HepG2 (cell line): ENCODE results near the gene WRAP73. TPM values are rescaled to one million over a fixed set of nuclear protein-coding genes. Genes with fewer than 3 reads are reported as not detected.

Source experiments
- ATAC-seq: fragments of 200-7000 bp; cut with Tn5 transposase; 3 replicates; pipeline ENCODE4 v1.9.1; 2020; ENCODE audit warnings: mild to moderate bottlenecking, moderate library complexity
- BruUV-seq: library from RNA; stranded (reverse); fragments of 400-500 nt; replicated peaks from 2 replicates; lab custom pipeline; 2021; lab: Mats Ljungman, UMichigan
- CTCF ChIA-PET: fragments of 300-600 bp; formaldehyde crosslinking; extraction: SDS; loops from one replicate; lab custom pipeline; 2021; ENCODE audit warnings: low total read pairs, inconsistent platforms, low intra/inter-chr PET ratio; lab: Yijun Ruan, JAX
- POLR2A ChIA-PET: fragments of 350-600 bp; sonication (Branson Sonifier 250); formaldehyde crosslinking; loops from one replicate; lab custom pipeline; 2020; ENCODE audit warnings: antibody characterized with exemption, inconsistent platforms; lab: Yijun Ruan, JAX
- DNase-seq: peaks from one replicate; pipeline ENCODE4 v3.0.0-alpha.2; 2015; ENCODE audit warnings: low spot score
- FAIRE-seq: peaks from 3 replicates; lab custom pipeline; 2011; peaks lifted over from hg19 to GRCh38; lab: Jason Lieb, UNC
- H2AFZ ChIP-seq: one replicate; pipeline ENCODE4 v1.6.1; 2011; ENCODE audit warnings: low read length, inconsistent platforms
- H3K27ac ChIP-seq: fragments of 300-600 bp; 3 replicates; pipeline ENCODE4 v1.8.0; 2011; ENCODE audit warnings: mixed run types, mild to moderate bottlenecking, mixed read lengths, low read length, inconsistent platforms; ENCODE audit not compliant: insufficient read depth; ENCODE audit errors: extremely low read length
- H3K27me3 ChIP-seq, 2 experiments: fragments of 200-600 bp in 1 of 2; 2 replicates in 1 of 2; 3 replicates in 1 of 2; pipeline versions ENCODE4 v1.6.0 to v1.8.0; 2011; ENCODE audit warnings: low read length in 2 of 2, mild to moderate bottlenecking in 2 of 2, moderate library complexity in 2 of 2, inconsistent platforms in 1 of 2; ENCODE audit not compliant: insufficient read depth in 2 of 2, control insufficient read depth in 1 of 2
- H3K36me3 ChIP-seq, 2 experiments: fragments of 200-600 bp in 1 of 2; replicated peaks in 1 of 2; 2 replicates in 1 of 2; 3 replicates in 1 of 2; pipeline versions ENCODE4 v1.5.1 to v1.8.0; 2011; ENCODE audit warnings: low read length in 2 of 2, inconsistent platforms in 1 of 2; ENCODE audit not compliant: insufficient read depth in 2 of 2, control insufficient read depth in 1 of 2
- H3K4me1 ChIP-seq: 2 replicates; pipeline ENCODE4 v1.5.1; 2012; ENCODE audit warnings: low read length, inconsistent platforms; ENCODE audit not compliant: insufficient read depth
- H3K4me2 ChIP-seq: 2 replicates; pipeline ENCODE4 v1.6.0; 2011; ENCODE audit warnings: low read depth, low read length, inconsistent platforms
- H3K4me3 ChIP-seq, 3 experiments: fragments of 200-600 bp in 1 of 3; sonication (generic), shearing (Covaris generic) in 1 of 3; replicated peaks in 1 of 3; 2 replicates each; pipeline ENCODE4 v1.5.1; 2011 to 2016; ENCODE audit warnings: low read length in 3 of 3, inconsistent platforms in 2 of 3, low read depth in 2 of 3, mild to moderate bottlenecking in 2 of 3, control low read depth in 1 of 3, mixed read lengths in 1 of 3; ENCODE audit not compliant: insufficient read depth in 1 of 3
- H3K79me2 ChIP-seq: one replicate; pipeline ENCODE4 v1.6.1; 2011; ENCODE audit warnings: low read length, inconsistent platforms; ENCODE audit not compliant: insufficient read depth
- H3K9ac ChIP-seq: 2 replicates; pipeline ENCODE4 v1.6.0; 2011; ENCODE audit warnings: mild to moderate bottlenecking, low read depth, low read length, inconsistent platforms; ENCODE audit not compliant: insufficient read depth
- H3K9me3 ChIP-seq: 2 replicates; pipeline ENCODE4 v1.5.1; 2012; ENCODE audit warnings: mild to moderate bottlenecking, low read length
- H4K20me1 ChIP-seq: 2 replicates; pipeline ENCODE4 v1.6.0; 2011; ENCODE audit warnings: inconsistent platforms, mild to moderate bottlenecking, low read length, moderate library complexity; ENCODE audit not compliant: insufficient read depth
- ELF1 ChIP-seq: sonication (generic); formaldehyde crosslinking; IDR thresholded peaks from 2 replicates; pipeline ENCODE4 v1.4.0; 2020; ENCODE audit warnings: missing genetic modification reagents
- ESRRA ChIP-seq: sonication (generic); formaldehyde crosslinking; IDR thresholded peaks from 2 replicates; pipeline ENCODE4 v1.5.1; 2020; ENCODE audit warnings: mild to moderate bottlenecking, low read depth, missing genetic modification reagents
- FLYWCH1 ChIP-seq: sonication (generic); formaldehyde crosslinking; IDR thresholded peaks from 2 replicates; pipeline ENCODE4 v1.8.1; 2023; ENCODE audit warnings: mild to moderate bottlenecking, missing genetic modification reagents
- GFI1 ChIP-seq: sonication (generic); formaldehyde crosslinking; IDR thresholded peaks from 2 replicates; pipeline ENCODE4 v1.5.0; 2020; ENCODE audit warnings: missing genetic modification reagents, mild to moderate bottlenecking, borderline replicate concordance
- ISX ChIP-seq: sonication (generic); formaldehyde crosslinking; conservative IDR thresholded peaks from 2 replicates; pipeline ENCODE4 v1.5.0; 2020; ENCODE audit warnings: missing genetic modification reagents
- MED13 ChIP-seq: sonication (generic); formaldehyde crosslinking; IDR thresholded peaks from 2 replicates; pipeline ENCODE4 v1.5.0; 2020; ENCODE audit warnings: missing genetic modification reagents
- NR2F6 ChIP-seq, 2 experiments: IDR thresholded peaks; 2 replicates each; pipeline ENCODE4 v1.6.1; 2016; ENCODE audit warnings: antibody characterized with exemption in 1 of 2, mild to moderate bottlenecking in 1 of 2
- ZNF234 ChIP-seq: sonication (generic); formaldehyde crosslinking; conservative IDR thresholded peaks from 2 replicates; pipeline ENCODE4 v1.5.1; 2020; ENCODE audit warnings: mild to moderate bottlenecking, missing genetic modification reagents
- ZNF503 ChIP-seq: sonication (generic); formaldehyde crosslinking; IDR thresholded peaks from 2 replicates; pipeline ENCODE4 v1.4.0; 2020; ENCODE audit warnings: missing genetic modification reagents
- ZNF510 ChIP-seq: sonication (generic); formaldehyde crosslinking; IDR thresholded peaks from 2 replicates; pipeline ENCODE4 v1.4.0; 2020; ENCODE audit warnings: low read depth, mild to moderate bottlenecking, missing genetic modification reagents
- ZNF530 ChIP-seq: sonication (generic); formaldehyde crosslinking; IDR thresholded peaks from 2 replicates; pipeline ENCODE4 v1.5.0; 2020; ENCODE audit warnings: low read depth, mild to moderate bottlenecking, missing genetic modification reagents
- ZSCAN30 ChIP-seq: sonication (generic); formaldehyde crosslinking; IDR thresholded peaks from 2 replicates; pipeline ENCODE4 v1.5.0; 2020; ENCODE audit warnings: mild to moderate bottlenecking, missing genetic modification reagents
- WGBS: methylation state at CpG from one replicate; pipeline ENCODE4 v1.1.6; 2017; ENCODE audit warnings: low lambda C conversion rate; 5-methylcytosine and 5-hydroxymethylcytosine counted together
- in situ Hi-C: cut with HindIII; loops from 2 replicates; pipeline ENCODE4 v1.10.0; 2017; ENCODE audit warnings: low pct_unique_long_range_greater_than_20kb; ENCODE audit not compliant: extremely low pct_ligation_motif_present
- intact Hi-C: fragments of 100-400 bp; cut with micrococcal nuclease; formaldehyde crosslinking; loops from one replicate; pipeline ENCODE4 v1.10.0; 2022; ENCODE audit not compliant: unreplicated experiment
- polyA plus RNA-seq, 8 experiments: library from polyadenylated mRNA; depleted of rRNA in 3 of 8; stranded (reverse) in 7 of 8; unstranded in 1 of 8; fragments of >200 nt; fragmentation: Illumina TruSeq in 4 of 8; extraction: Trizol in 4 of 8; gene quantifications; 2 replicates each; pipeline versions ENCODE4 v1.2.1 to v1.2.3, GENCODE V29; 2011 to 2016; ENCODE audit warnings: low read depth in 4 of 8, missing spikeins in 1 of 8, mixed read lengths in 1 of 8; ENCODE audit not compliant: insufficient read depth in 1 of 8
- total RNA-seq, 5 experiments: library from RNA; depleted of rRNA; stranded (reverse); fragments of >200 nt; fragmentation: Illumina TruSeq; extraction: Trizol; gene quantifications; 2 replicates each; pipeline ENCODE4 v1.2.3, GENCODE V29; 2016; ENCODE audit warnings: low read depth in 1 of 5
- TF ChIP-seq, protein P1 (sequence below): sonication (generic); formaldehyde crosslinking; IDR thresholded peaks from 2 replicates; pipeline ENCODE4 v1.4.0; 2020; ENCODE audit warnings: mild to moderate bottlenecking, missing genetic modification reagents
- TF ChIP-seq, protein P2 (sequence below): sonication (generic); formaldehyde crosslinking; IDR thresholded peaks from 2 replicates; pipeline ENCODE4 v1.5.0; 2020; ENCODE audit warnings: mild to moderate bottlenecking, missing genetic modification reagents, borderline replicate concordance

The WRAP73 gene
- total and polyA plus RNA-seq, 2 of the 13 experiments (the other 11 are each of a cell fraction or from before 2014, with no cell fraction given) = 18.1 to 40.4 TPM

DNA sequence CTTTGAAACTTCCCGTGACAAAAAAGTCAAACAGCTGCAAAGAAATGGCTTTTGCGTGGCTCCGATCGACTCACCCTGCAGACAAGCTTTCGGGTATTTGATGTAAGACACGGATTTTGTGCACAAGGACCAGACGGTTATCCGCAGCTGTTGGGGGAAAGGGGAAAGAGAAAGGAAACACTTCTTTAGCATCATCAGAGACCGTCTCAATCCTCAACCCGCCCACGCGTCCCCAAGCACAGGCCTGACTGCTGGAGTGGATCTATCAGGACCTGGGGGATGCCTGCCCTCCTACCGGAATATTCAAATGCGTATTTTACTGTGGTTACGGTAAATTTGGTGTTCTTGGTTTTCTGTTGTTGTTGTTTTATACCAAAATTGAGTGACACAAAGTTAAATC is 11.2 kb downstream of the WRAP73 start:
- intact Hi-C loops (no loop called here), in situ Hi-C loops (no loop called here)
- no peaks in the 10 kb centered on the region for H3K4me1 ChIP-seq
- FAIRE-seq = no peak
- H3K36me3 ChIP-seq = peaks cover 13 to 51% of the 10 kb centered on the region in 2 experiments; a peak in 4 of 5 replicates
- ChIA-PET CTCF (no interaction called here), POLR2A (no interaction called here)
- H3K27ac ChIP-seq = no peak overlapping the region
- no peak overlapping the region for H3K4me3 ChIP-seq
- H3K9ac ChIP-seq = no peak overlapping the region
- TF ChIP-seq MED13 (no peak), ZNF503 (no peak), ESRRA (CRISPR knock-in tag) (no peak), GFI1 (CRISPR knock-in tag) (no peak), NR2F6 (IDR thresholded peaks at IDR 0.05) (no peak), NR2F6 (CRISPR knock-in tag; IDR thresholded peaks at IDR 0.05) (no peak), ISX (CRISPR knock-in tag) (no peak), ZNF510 (CRISPR knock-in tag) (no peak), ZNF530 (CRISPR knock-in tag) (no peak), ZNF234 (CRISPR knock-in tag) (no peak), ZSCAN30 (CRISPR knock-in tag) (no peak), FLYWCH1 (CRISPR knock-in tag) (no peak), ELF1 (no peak)
- TF ChIP-seq, protein P1, sequence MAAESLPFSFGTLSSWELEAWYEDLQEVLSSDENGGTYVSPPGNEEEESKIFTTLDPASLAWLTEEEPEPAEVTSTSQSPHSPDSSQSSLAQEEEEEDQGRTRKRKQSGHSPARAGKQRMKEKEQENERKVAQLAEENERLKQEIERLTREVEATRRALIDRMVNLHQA (CRISPR knock-in tag) = no peak
- TF ChIP-seq, protein P2, sequence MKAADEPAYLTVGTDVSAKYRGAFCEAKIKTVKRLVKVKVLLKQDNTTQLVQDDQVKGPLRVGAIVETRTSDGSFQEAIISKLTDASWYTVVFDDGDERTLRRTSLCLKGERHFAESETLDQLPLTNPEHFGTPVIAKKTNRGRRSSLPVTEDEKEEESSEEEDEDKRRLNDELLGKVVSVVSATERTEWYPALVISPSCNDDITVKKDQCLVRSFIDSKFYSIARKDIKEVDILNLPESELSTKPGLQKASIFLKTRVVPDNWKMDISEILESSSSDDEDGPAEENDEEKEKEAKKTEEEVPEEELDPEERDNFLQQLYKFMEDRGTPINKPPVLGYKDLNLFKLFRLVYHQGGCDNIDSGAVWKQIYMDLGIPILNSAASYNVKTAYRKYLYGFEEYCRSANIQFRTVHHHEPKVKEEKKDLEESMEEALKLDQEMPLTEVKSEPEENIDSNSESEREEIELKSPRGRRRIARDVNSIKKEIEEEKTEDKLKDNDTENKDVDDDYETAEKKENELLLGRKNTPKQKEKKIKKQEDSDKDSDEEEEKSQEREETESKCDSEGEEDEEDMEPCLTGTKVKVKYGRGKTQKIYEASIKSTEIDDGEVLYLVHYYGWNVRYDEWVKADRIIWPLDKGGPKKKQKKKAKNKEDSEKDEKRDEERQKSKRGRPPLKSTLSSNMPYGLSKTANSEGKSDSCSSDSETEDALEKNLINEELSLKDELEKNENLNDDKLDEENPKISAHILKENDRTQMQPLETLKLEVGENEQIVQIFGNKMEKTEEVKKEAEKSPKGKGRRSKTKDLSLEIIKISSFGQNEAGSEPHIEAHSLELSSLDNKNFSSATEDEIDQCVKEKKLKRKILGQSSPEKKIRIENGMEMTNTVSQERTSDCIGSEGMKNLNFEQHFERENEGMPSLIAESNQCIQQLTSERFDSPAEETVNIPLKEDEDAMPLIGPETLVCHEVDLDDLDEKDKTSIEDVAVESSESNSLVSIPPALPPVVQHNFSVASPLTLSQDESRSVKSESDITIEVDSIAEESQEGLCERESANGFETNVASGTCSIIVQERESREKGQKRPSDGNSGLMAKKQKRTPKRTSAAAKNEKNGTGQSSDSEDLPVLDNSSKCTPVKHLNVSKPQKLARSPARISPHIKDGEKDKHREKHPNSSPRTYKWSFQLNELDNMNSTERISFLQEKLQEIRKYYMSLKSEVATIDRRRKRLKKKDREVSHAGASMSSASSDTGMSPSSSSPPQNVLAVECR = no peak
- no peaks in the 10 kb centered on the region for H3K27me3 ChIP-seq
- no peak for DNase-seq
- ATAC-seq = no peak
- no peaks in the 10 kb centered on the region for H3K9me3 ChIP-seq
- H4K20me1 ChIP-seq = no peaks in the 10 kb centered on the region
- H3K4me2 ChIP-seq = no peak overlapping the region
- H3K79me2 ChIP-seq = no peaks in the 10 kb centered on the region
- H2AFZ ChIP-seq = no peak overlapping the region
- WGBS = 96% methylated on average over 15 of the region's 15 CpGs
- BruUV-seq = no TSS peak
